HG03469 (cell line): Measurements from ENCODE around the gene CTBP2.

Source experiments
- ATAC-seq: cut with Tn5 transposase; IDR thresholded peaks from one replicate; pipeline ENCODE4 v1.9.1; 2021; ENCODE audit warnings: mild to moderate bottlenecking, moderate library complexity, moderate number of reproducible peaks; ENCODE audit not compliant: unreplicated experiment

CTBP2 gene

DNA sequence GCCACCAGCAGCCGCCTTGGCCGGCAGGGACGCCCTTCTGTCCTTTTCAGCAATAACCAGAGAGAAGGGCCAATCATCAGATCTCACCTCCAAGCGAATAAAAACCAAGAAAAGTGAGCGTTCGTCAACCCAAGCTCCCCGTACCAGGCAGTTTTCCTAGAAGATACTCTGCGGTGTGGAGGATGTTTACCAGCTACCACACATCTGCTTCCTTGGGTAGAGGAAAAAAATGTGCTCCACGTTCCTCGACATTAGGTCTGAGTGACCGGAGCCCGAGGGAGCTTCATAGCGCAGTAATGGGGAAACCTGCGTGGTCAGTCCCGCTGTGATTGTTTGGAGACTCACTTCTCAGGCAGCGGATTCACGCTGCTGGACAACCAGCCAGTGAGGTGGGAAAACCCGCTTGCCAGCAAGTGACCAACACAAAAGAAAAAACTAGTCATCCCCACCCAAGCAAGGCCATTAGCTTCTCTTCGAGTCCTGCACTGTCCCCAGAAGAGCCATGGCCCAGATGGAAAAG, 145.5 kb downstream of the CTBP2 start:
- ATAC-seq, result no peak

- ATAC-seq, result no peak
Observed at GRCh38 chr10:125014086-125014830, 146.1 kb downstream of the CTBP2 start.

DNA sequence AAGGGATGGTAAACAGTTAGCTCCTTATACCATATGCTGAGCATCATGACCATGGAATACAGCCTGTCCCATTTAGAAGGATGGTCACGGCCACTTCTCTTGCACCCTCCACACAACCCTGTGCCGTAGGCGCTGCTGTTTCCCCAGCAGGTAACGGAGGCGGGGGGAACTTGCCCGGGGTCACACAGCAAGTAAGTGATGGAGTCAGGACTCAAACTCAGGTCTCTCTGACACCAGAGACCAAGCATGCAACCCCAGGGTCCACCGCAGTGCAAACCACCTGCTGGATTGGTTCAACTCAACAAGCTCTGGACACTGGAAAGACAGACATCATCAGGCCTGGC, 146.9 kb downstream of the CTBP2 start:
- ATAC-seq, result no peak

- no peak for ATAC-seq
Observed at GRCh38 chr10:125012851-125013528, 147.4 kb downstream of the CTBP2 start.

DNA sequence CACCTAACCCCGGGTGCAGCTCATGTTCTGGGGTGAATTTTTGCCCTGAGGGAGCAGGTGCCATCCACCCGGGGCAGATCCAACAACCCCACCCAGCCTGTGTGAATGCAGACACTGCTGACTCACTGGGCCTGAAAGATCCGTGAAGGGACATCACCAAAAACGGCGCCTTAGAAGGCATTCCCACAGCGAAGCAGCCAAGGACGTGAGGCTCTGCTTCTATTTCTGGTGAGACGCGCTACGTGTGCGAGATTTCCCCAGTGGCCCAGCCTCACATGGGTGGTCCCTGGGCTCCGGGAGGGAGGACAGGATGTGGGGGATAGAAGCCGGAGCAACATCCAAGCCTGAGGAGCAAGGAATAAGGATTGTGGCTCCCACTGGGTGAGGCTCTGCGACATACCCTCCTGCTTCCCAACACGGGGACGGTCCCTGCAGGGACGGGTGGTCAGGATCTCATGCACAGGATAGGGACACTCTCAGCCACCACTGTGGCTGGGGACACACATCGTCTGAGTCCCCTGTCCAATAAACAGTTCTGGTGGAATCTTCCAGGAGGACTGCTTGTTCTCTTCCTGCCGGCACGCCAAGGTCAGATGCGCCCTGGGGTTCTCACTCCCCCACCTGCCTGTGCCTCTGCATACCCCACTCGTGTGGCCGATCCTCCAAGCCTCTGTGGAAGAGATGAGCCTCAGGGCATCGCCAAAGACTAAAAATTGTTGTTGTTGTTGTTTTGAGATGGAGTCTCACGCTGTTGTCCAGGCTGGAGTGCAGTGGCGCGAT, 148.2 kb downstream of the CTBP2 start:
- no peak for ATAC-seq

DNA sequence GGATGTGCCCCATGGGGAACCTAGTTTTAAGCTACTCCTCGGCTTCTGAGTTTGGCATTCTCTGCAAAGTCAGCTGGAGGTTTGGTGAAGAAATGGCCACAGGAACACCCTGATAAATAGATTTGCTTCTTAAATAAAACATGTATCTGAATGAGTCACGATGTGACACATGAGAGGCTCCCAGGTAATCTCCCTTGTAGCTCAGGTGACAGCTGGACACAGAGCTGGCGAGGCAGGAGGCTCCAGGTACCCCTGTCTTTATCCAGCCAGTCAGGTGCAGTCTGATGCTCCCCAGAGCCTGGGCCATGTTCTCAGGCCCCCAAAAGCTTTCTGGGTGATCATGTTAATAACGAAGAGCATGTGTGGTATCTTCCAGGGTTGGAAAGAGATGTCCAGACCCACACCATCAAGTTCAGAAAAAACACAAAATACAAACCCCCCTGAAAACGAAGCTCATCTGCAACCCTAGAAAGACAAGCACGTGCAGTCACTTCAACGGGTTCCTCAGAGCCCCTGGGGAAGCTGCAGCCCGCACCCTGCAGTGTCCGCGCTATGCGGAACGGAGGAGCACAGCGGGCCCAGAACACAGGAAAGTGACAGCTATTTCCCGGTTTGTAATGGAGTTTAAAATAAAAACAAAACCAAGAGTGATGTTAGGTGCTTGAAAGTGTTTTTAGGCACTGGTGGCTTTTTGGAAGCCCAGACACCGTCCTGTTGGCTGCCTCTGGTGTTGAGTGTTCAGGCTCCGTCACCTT, 149.0 kb downstream of the CTBP2 start:
- ATAC-seq, result no peak

DNA sequence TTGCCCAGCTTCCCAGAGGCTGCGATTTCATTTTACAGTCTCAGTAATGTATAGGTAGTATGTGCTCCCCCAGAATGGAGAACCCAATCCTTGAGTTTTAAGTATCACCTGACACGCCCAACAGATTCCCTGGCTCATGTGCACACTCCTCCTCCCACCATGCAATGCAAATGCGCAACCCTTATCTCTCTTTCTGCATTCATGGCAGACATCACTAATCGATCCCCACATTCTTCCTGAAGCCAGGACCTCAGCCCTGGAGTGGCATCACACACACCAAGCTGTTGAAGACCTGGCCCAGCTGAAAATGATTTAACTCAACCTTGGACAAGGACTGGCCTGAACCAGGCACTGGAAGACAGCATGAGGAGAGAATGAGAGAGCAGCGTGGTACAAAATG, 150.0 kb downstream of the CTBP2 start:
- no peak for ATAC-seq

- ATAC-seq, result no peak
Observed at GRCh38 chr10:125009661-125010161, 150.7 kb downstream of the CTBP2 start.

GRCh38 chr10:125008689-125009638, 151.4 kb downstream of the CTBP2 start:
- no peak for ATAC-seq

DNA sequence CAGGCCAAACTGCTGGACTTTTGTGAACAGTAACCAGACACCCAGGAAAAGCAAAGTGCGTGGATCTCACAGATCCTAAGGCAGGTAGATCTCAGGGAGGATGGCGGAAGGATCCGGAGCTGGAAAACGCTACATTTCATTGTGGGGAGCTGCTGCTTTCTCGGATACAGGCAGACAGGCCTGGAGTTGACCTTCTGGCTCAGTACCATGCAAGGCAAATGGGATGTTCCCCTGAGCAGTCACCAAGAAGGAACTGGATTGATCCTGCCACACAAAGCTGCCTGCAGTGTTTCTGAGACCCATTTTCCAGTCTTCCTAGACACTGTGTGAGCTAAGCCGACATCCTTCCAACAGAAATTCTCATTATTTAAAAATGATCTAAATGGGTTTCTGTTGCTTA, 152.9 kb downstream of the CTBP2 start:
- ATAC-seq, result no peak

GRCh38 chr10:125006921-125007426, 153.4 kb downstream of the CTBP2 start:
- no peak for ATAC-seq

- no peak for ATAC-seq
Observed at GRCh38 chr10:125006188-125006680, 154.1 kb downstream of the CTBP2 start.

- no peak for ATAC-seq
Observed at GRCh38 chr10:125005312-125006187, 154.8 kb downstream of the CTBP2 start.

DNA sequence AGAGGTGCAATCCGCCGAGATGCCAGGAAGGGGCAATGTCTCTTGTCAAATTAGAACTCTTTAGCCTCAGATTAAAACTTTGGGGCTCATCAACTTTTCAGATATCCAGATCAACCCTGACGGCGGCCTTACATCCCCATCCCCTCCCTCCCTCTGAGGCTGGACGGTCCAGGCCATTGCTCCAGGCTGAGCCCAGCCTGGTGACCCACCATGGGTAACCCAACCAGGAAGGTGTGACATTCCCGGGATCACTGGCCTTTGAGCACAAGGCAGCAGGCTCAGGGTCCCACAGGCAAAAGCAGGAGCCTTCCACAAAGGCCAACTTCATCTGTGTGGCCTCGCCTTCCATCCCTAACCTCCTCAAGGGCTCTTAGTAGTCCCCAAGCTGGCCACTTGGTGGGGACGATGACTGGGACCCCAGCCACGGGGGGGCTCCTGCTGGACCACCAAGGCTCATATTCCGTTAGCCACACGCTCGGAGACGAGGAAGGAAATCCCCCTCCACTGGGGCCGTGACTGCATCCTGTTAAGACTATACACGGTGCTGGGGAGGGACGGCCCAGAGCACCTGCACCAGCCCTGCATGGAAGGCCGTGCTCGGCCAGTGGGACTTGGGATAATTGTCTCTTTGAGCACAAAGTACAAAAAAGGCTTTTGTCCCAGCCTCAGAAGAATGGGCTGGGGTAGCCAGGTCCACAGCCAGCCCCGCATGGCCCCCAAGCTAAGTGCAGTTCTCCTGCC, 155.6 kb downstream of the CTBP2 start:
- no peak for ATAC-seq

DNA sequence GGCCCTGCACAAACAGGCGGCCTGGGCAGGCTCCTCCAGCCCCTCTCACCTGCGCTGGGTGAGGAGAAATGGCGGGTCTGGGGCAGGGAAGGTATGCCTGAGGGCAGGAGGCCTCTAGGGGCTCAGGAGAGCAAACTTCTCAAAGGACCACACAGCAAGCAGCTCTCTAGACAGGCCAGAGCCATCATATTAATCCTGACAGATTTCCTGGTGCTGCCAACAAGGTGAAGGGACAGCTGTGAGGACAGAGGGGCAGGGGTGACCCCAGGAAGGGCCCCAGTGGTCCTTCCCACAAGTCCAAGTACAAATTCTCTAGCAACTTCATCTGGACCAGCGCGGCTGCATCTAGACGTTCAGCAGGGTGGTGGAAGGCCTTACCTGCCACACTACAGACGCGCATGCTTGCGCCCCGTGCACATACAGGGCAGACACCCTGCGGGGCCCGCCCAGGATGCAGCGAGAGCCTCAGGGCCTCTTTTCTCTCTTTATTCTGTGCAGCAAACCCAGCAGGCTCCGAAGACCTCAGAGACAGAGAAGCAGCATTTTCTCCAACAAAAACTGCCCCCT, 156.4 kb downstream of the CTBP2 start:
- no peak for ATAC-seq

- no peak for ATAC-seq
Observed at GRCh38 chr10:125003146-125003900, 157.0 kb downstream of the CTBP2 start.
